Measurements from ENCODE around the gene ADAMTS19. TPM values are rescaled to one million over a fixed set of nuclear protein-coding genes. Genes with fewer than 3 reads are reported as not detected.
"Not testable (repeated sequence)": the region's sequence is repeated elsewhere in the genome, so short reads cannot be mapped to it uniquely, and the experiment has no call there.

ADAMTS19 gene
- total and polyA plus RNA-seq, 4 donors = 0.02 to 7.8 (median 0.18) TPM

- Histone ChIP-seq H3K36me3 (ENCODE audit: control insufficient read depth in 4 of 4, insufficient read depth in 4 of 4, low read length in 4 of 4) (no peaks in the 10 kb centered on the region), H3K4me3 (no peak overlapping the region), H3K9me3 (ENCODE audit: control insufficient read depth in 4 of 4, insufficient read depth in 3 of 4, low read length in 3 of 4) (no peaks in the 10 kb centered on the region), H3K9ac (ENCODE audit: insufficient read depth in 1 of 2, low read length in 2 of 2) (no peak overlapping the region), H3K27ac (ENCODE audit: low read depth in 1 of 2, low read length in 1 of 2) (no peak overlapping the region), H3K27me3 (ENCODE audit: control insufficient read depth in 3 of 3, insufficient read depth in 3 of 3, low read length in 2 of 3) (no peaks in the 10 kb centered on the region), H3K4me1 (ENCODE audit: control insufficient read depth in 5 of 5, insufficient read depth in 5 of 5, low read length in 5 of 5) (no peaks in the 10 kb centered on the region)
- ATAC-seq (ENCODE audit: insufficient read depth, low FRiP score) (no peak), DNase-seq (no peak)
- no peak for TF ChIP-seq CTCF (IDR thresholded peaks at IDR 0.05; ENCODE audit: control extremely low read depth, extremely low read depth)
- 88 to 93% methylated on average over 3 of the region's 3 CpGs for WGBS, 2 donors
Observed at GRCh38 chr5:129563585-129563984, 103.5 kb downstream of the ADAMTS19 start.

DNA sequence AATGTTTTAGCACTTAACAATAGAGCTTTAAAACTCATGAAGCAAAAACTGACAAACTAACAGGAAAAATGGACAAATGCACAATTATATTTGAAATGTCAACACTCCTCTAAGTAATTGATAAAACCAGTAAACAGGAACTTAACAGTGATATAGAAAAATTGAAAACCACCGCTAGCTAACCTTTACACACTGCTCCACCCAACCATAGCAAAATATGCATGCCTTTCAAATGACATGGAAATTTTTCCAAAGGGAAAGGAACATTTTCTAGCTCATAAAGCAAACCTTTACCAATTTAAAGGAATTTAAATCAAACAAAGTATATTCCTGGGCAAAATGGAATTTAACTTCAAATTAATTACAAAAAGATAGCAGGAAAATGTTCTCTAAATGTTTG is 109.2 kb downstream of the ADAMTS19 start:
- H3K36me3 ChIP-seq (ENCODE audit: control insufficient read depth in 4 of 4, insufficient read depth in 4 of 4, low read length in 4 of 4) = no peaks in the 10 kb centered on the region
- no peak for TF ChIP-seq CTCF (IDR thresholded peaks at IDR 0.05; ENCODE audit: control extremely low read depth, extremely low read depth)
- no peaks in the 10 kb centered on the region for H3K9me3 ChIP-seq (ENCODE audit: control insufficient read depth in 4 of 4, insufficient read depth in 3 of 4, low read length in 3 of 4)
- no peak for DNase-seq
- no peak overlapping the region for H3K9ac ChIP-seq (ENCODE audit: insufficient read depth in 1 of 2, low read length in 2 of 2)
- WGBS, 2 donors = 71 to 88% methylated on average over 1 of the region's 1 CpG
- no peaks in the 10 kb centered on the region for H3K27me3 ChIP-seq (ENCODE audit: control insufficient read depth in 3 of 3, insufficient read depth in 3 of 3, low read length in 2 of 3)
- no peaks in the 10 kb centered on the region for H3K4me1 ChIP-seq (ENCODE audit: control insufficient read depth in 5 of 5, insufficient read depth in 5 of 5, low read length in 5 of 5)
- no peak for ATAC-seq (ENCODE audit: insufficient read depth, low FRiP score)
- no peak overlapping the region for H3K27ac ChIP-seq (ENCODE audit: low read depth in 1 of 2, low read length in 1 of 2)
- no peak overlapping the region for H3K4me3 ChIP-seq

GRCh38 chr5:129572060-129572459 is 112.0 kb downstream of the ADAMTS19 start:
- Histone ChIP-seq H3K4me1 (ENCODE audit: control insufficient read depth in 5 of 5, insufficient read depth in 5 of 5, low read length in 5 of 5) (no peaks in the 10 kb centered on the region), H3K27ac (ENCODE audit: low read depth in 1 of 2, low read length in 1 of 2) (no peak overlapping the region), H3K36me3 (ENCODE audit: control insufficient read depth in 4 of 4, insufficient read depth in 4 of 4, low read length in 4 of 4) (no peaks in the 10 kb centered on the region), H3K27me3 (ENCODE audit: control insufficient read depth in 3 of 3, insufficient read depth in 3 of 3, low read length in 2 of 3) (no peaks in the 10 kb centered on the region), H3K9ac (ENCODE audit: insufficient read depth in 1 of 2, low read length in 2 of 2) (no peak overlapping the region), H3K9me3 (ENCODE audit: control insufficient read depth in 4 of 4, insufficient read depth in 3 of 4, low read length in 3 of 4) (no peaks in the 10 kb centered on the region), H3K4me3 (no peak overlapping the region)
- DNase-seq (no peak), ATAC-seq (ENCODE audit: insufficient read depth, low FRiP score) (no peak)
- 73 to 89% methylated on average over 2 of the region's 2 CpGs for whole genome bisulfite sequencing, 2 donors
- TF ChIP-seq CTCF (IDR thresholded peaks at IDR 0.05; ENCODE audit: control extremely low read depth, extremely low read depth) = no peak

- H3K27me3 ChIP-seq (ENCODE audit: control insufficient read depth in 3 of 3, insufficient read depth in 3 of 3, low read length in 2 of 3) = not testable (repeated sequence)
- 40 to 54% methylated on average over 4 of the region's 4 CpGs for WGBS, 2 donors
Observed at GRCh38 chr5:129584496-129584895, 124.4 kb downstream of the ADAMTS19 start.

More at GRCh38 chr5:129584496-129584895, 124.4 kb downstream of the ADAMTS19 start:
- H3K4me1 ChIP-seq (ENCODE audit: control insufficient read depth in 5 of 5, insufficient read depth in 5 of 5, low read length in 5 of 5); H3K9me3 ChIP-seq (ENCODE audit: control insufficient read depth in 4 of 4, insufficient read depth in 3 of 4, low read length in 3 of 4); H3K9ac ChIP-seq (ENCODE audit: insufficient read depth in 1 of 2, low read length in 2 of 2); ATAC-seq (ENCODE audit: insufficient read depth, low FRiP score); H3K27ac ChIP-seq (ENCODE audit: low read depth in 1 of 2, low read length in 1 of 2); H3K36me3 ChIP-seq (ENCODE audit: control insufficient read depth in 4 of 4, insufficient read depth in 4 of 4, low read length in 4 of 4); DNase-seq; H3K4me3 ChIP-seq: not testable (repeated sequence)

Data from lung (tissue), 12 donors.